ENCODE results near the gene GALM. TPM values are rescaled to one million over a fixed set of nuclear protein-coding genes. Genes with fewer than 3 reads are reported as not detected.
A peak's percentile ranks its signal among the peaks of the same experiment; 100 is the strongest.

Gene GALM
- total and polyA plus RNA-seq, 2 of the 13 experiments (the other 11 are each of a cell fraction or from before 2014, with no cell fraction given): 65.5 to 90.0 TPM

- TF ChIP-seq DZIP1 (CRISPR knock-in tag; IDR thresholded peaks at IDR 0.05) (no peak), CC2D1A (CRISPR knock-in tag; IDR thresholded peaks at IDR 0.05) (no peak), ASH2L (IDR thresholded peaks at IDR 0.05; ENCODE audit: insufficient read length, low read depth, low read length) (peak; percentile 83), MAFG (CRISPR knock-in tag; IDR thresholded peaks at IDR 0.05) (no peak), BATF2 (CRISPR knock-in tag; IDR thresholded peaks at IDR 0.05) (no peak), ZNF484 (CRISPR knock-in tag; IDR thresholded peaks at IDR 0.05; ENCODE audit: borderline replicate concordance, low read depth) (no peak), TFDP2 (CRISPR knock-in tag; IDR thresholded peaks at IDR 0.05) (no peak), KDM6A (CRISPR knock-in tag; IDR thresholded peaks at IDR 0.05; ENCODE audit: low read depth) (peak; percentile 15; the same call in 1 of the 2 replicates), MIER3 (CRISPR knock-in tag; IDR thresholded peaks at IDR 0.05; ENCODE audit: borderline replicate concordance) (peak; percentile 57; the same call in 1 of the 2 replicates), ZNF235 (CRISPR knock-in tag; IDR thresholded peaks at IDR 0.05; ENCODE audit: borderline replicate concordance) (no peak), ZMYM4 (CRISPR knock-in tag; IDR thresholded peaks at IDR 0.05) (peak; percentile 60), GPN1 (CRISPR knock-in tag; IDR thresholded peaks at IDR 0.05; ENCODE audit: borderline replicate concordance) (no peak), THAP7 (CRISPR knock-in tag; IDR thresholded peaks at IDR 0.05) (no peak), SP5 (CRISPR knock-in tag; IDR thresholded peaks at IDR 0.05; ENCODE audit: borderline replicate concordance, low read depth) (peak; percentile 56; the same call in 1 of the 2 replicates), HDAC6 (IDR thresholded peaks at IDR 0.05; ENCODE audit: low read depth, low read length) (no peak), TGIF2 (CRISPR knock-in tag; IDR thresholded peaks at IDR 0.05) (no peak; the same call in 1 of the 2 replicates), ZNF274 (CRISPR knock-in tag; IDR thresholded peaks at IDR 0.05) (no peak), MXD3 (CRISPR knock-in tag; IDR thresholded peaks at IDR 0.05) (no peak), NBN (conservative IDR thresholded peaks at IDR 0.05) (no peak), ZSCAN31 (CRISPR knock-in tag; IDR thresholded peaks at IDR 0.05; ENCODE audit: low read depth) (no peak; the same call in none of the 2 replicates), KDM4B (CRISPR knock-in tag; IDR thresholded peaks at IDR 0.05) (no peak), NFRKB (IDR thresholded peaks at IDR 0.05) (no peak), STAG1 (CRISPR knock-in tag; IDR thresholded peaks at IDR 0.05) (peak; percentile 41), ZNF670 (CRISPR knock-in tag; IDR thresholded peaks at IDR 0.05; ENCODE audit: borderline replicate concordance) (no peak)
Measured at GRCh38 chr2:38731684-38732221, 65.8 kb downstream of the GALM start (continued).

All from HepG2 (cell line).